WERI-Rb-1 (cell line): Measurements from ENCODE around the gene ETV7.

Source experiments
- DNase-seq: peaks from one replicate; pipeline ENCODE4 v3.0.0-alpha.2; 2020
- H3K27ac ChIP-seq: fragments of 250-450 bp; sonication (Bioruptor Pico); 2 replicates; pipeline ENCODE4 v1.5.1; 2020; ENCODE audit warnings: mild to moderate bottlenecking, moderate library complexity
- H3K27me3 ChIP-seq: fragments of 250-450 bp; sonication (Bioruptor Pico); 2 replicates; pipeline ENCODE4 v1.5.1; 2021; ENCODE audit warnings: mild to moderate bottlenecking, low read depth, moderate library complexity; ENCODE audit not compliant: insufficient read depth, severe bottlenecking
- H3K36me3 ChIP-seq: fragments of 250-450 bp; sonication (Bioruptor Pico); 2 replicates; pipeline ENCODE4 v1.5.1; 2020; ENCODE audit warnings: mild to moderate bottlenecking, moderate library complexity
- H3K4me3 ChIP-seq: 2 replicates; pipeline ENCODE4 v1.5.1; 2011; ENCODE audit warnings: low read depth, mild to moderate bottlenecking, control low read depth, low read length
- H3K9me3 ChIP-seq: fragments of 250-450 bp; sonication (Bioruptor Pico); 2 replicates; pipeline ENCODE4 v1.5.1; 2021; ENCODE audit warnings: mild to moderate bottlenecking, moderate library complexity; ENCODE audit not compliant: severe bottlenecking
- CTCF ChIP-seq: IDR thresholded peaks from 2 replicates; pipeline ENCODE4 v1.5.1; 2011; ENCODE audit warnings: low read depth, mild to moderate bottlenecking, control low read depth, inconsistent platforms, low read length

Gene ETV7

GRCh38 chr6:36426622-36427021 is 39.2 kb upstream of the ETV7 start:
- DNase-seq = no peak
- no peak overlapping the region for H3K4me3 ChIP-seq
- H3K9me3 ChIP-seq = no peaks in the 10 kb centered on the region
- TF ChIP-seq CTCF = no peak
- H3K27me3 ChIP-seq = no peaks in the 10 kb centered on the region
- no peaks in the 10 kb centered on the region for H3K36me3 ChIP-seq
- no peak overlapping the region for H3K27ac ChIP-seq

- Histone ChIP-seq H3K27ac (peak overlapping the region; percentile 78), H3K4me3 (peak overlapping the region; percentile 49), H3K36me3 (no peaks in the 10 kb centered on the region), H3K27me3 (no peaks in the 10 kb centered on the region), H3K9me3 (no peaks in the 10 kb centered on the region)
- peak; percentile 100 for DNase-seq
- peak; percentile 88 for TF ChIP-seq CTCF
Measured at GRCh38 chr6:36423101-36423824, 35.8 kb upstream of the ETV7 start.

- no peaks in the 10 kb centered on the region for H3K27me3 ChIP-seq
- peak overlapping the region; percentile 49 for H3K4me3 ChIP-seq
- H3K27ac ChIP-seq = peak overlapping the region; percentile 47
- no peak for DNase-seq
- TF ChIP-seq CTCF = no peak
- no peaks in the 10 kb centered on the region for H3K36me3 ChIP-seq
- H3K9me3 ChIP-seq = no peaks in the 10 kb centered on the region
Measured at GRCh38 chr6:36422714-36423100, 35.2 kb upstream of the ETV7 start.

- no peaks in the 10 kb centered on the region for H3K9me3 ChIP-seq
- no peak overlapping the region for H3K27ac ChIP-seq
- TF ChIP-seq CTCF = no peak
- DNase-seq = no peak
- H3K4me3 ChIP-seq = no peak overlapping the region
- no peaks in the 10 kb centered on the region for H3K27me3 ChIP-seq
- H3K36me3 ChIP-seq = no peaks in the 10 kb centered on the region
Measured at GRCh38 chr6:36419310-36419709, 31.8 kb upstream of the ETV7 start.

- Histone ChIP-seq H3K27me3 (no peaks in the 10 kb centered on the region), H3K36me3 (no peaks in the 10 kb centered on the region), H3K4me3 (no peak overlapping the region), H3K27ac (no peak overlapping the region), H3K9me3 (peaks cover 2% of the 10 kb centered on the region)
- no peak for DNase-seq
- TF ChIP-seq CTCF = no peak
Measured at GRCh38 chr6:36418558-36418957, 31.1 kb upstream of the ETV7 start.

- DNase-seq = no peak
- H3K27ac ChIP-seq = no peak overlapping the region
- TF ChIP-seq CTCF = no peak
- no peaks in the 10 kb centered on the region for H3K36me3 ChIP-seq
- H3K9me3 ChIP-seq = peaks cover 9% of the 10 kb centered on the region
- H3K4me3 ChIP-seq = no peak overlapping the region
- H3K27me3 ChIP-seq = no peaks in the 10 kb centered on the region
Measured at GRCh38 chr6:36414481-36414880, 27.0 kb upstream of the ETV7 start.
